GM12801 (cell line): ENCODE data around the gene TWF2.

Experiments
- CTCF ChIP-seq: IDR thresholded peaks from one replicate; pipeline ENCODE4 v1.5.1; 2011; ENCODE audit warnings: control low read depth; ENCODE audit not compliant: insufficient read length; ENCODE audit errors: extremely low read depth

The TWF2 gene

GRCh38 chr3:52222319-52223221 is 16.4 kb downstream of the TWF2 start:
- no peak for TF ChIP-seq CTCF

- TF ChIP-seq CTCF: no peak
Observed at GRCh38 chr3:52221563-52222318, 17.2 kb downstream of the TWF2 start.

GRCh38 chr3:52221141-52221562 is 17.8 kb downstream of the TWF2 start:
- no peak for TF ChIP-seq CTCF

- no peak for TF ChIP-seq CTCF
Observed at GRCh38 chr3:52220380-52221026, 18.5 kb downstream of the TWF2 start.

- no peak for TF ChIP-seq CTCF
Observed at GRCh38 chr3:52218937-52219650, 19.9 kb downstream of the TWF2 start.

GRCh38 chr3:52218454-52218853 is 20.5 kb downstream of the TWF2 start:
- TF ChIP-seq CTCF: no peak

GRCh38 chr3:52218026-52218425 is 20.9 kb downstream of the TWF2 start:
- TF ChIP-seq CTCF: no peak
